ENCODE results near the gene CSNK2A3. TPM values are rescaled to one million over a fixed set of nuclear protein-coding genes. Genes with fewer than 3 reads are reported as not detected.

CSNK2A3 gene
- polyA plus RNA-seq, 1 donor (not counting 4 experiments of a cell fraction or from before 2014, with no cell fraction given) = 2.6 TPM

- H3K4me1 ChIP-seq (ENCODE audit: control insufficient read depth, extremely low read depth, insufficient read depth, low read length) = no peaks in the 10 kb centered on the region
- no peaks in the 10 kb centered on the region for H3K27me3 ChIP-seq (ENCODE audit: control insufficient read depth, extremely low read depth, insufficient read depth, low read length)
- no peak overlapping the region for H3K4me3 ChIP-seq (ENCODE audit: control insufficient read depth in 2 of 3, extremely low read depth in 1 of 3, insufficient read depth in 2 of 3, low read depth in 1 of 3, low read length in 3 of 3)
- H3K36me3 ChIP-seq (ENCODE audit: control insufficient read depth in 2 of 2, extremely low read depth in 1 of 2, insufficient read depth in 2 of 2, low read length in 2 of 2) = peaks cover 0 to 1% of the 10 kb centered on the region in 2 experiments
- H2AFZ ChIP-seq (ENCODE audit: control insufficient read depth, low read length) = no peak overlapping the region
- H3K9ac ChIP-seq (ENCODE audit: control insufficient read depth, extremely low read depth, insufficient read depth, low read length) = no peak overlapping the region
- H3K9me3 ChIP-seq (ENCODE audit: control insufficient read depth, low read depth, low read length) = no peaks in the 10 kb centered on the region
- TF ChIP-seq EZH2 (IDR thresholded peaks at IDR 0.05; ENCODE audit: low read length) (no peak), CTCF (optimal IDR thresholded peaks at IDR 0.05 in 1 of 3, IDR thresholded peaks at IDR 0.05 in 1 of 3, conservative IDR thresholded peaks at IDR 0.05 in 1 of 3; ENCODE audit: extremely low read depth in 1 of 3, insufficient read depth in 2 of 3, low read length in 3 of 3) (no peak)
- no peaks in the 10 kb centered on the region for H3K9me1 ChIP-seq (ENCODE audit: control insufficient read depth, extremely low read depth, insufficient read depth, low read length)
- H4K20me1 ChIP-seq (ENCODE audit: control insufficient read depth, extremely low read depth, insufficient read depth, low read length) = no peaks in the 10 kb centered on the region
- dilution Hi-C loops (cut with MboI; ENCODE audit: extremely low pct_ligation_motif_present, low sequenced_read_pairs) = no loop called here
- no peak for FAIRE-seq
- DNase-seq (ENCODE audit: low read depth, low spot score) = no peak
- H3K27ac ChIP-seq (ENCODE audit: control insufficient read depth, insufficient read depth, low read length) = no peak overlapping the region
- H3K79me2 ChIP-seq (ENCODE audit: control insufficient read depth, insufficient read depth, low read length) = no peaks in the 10 kb centered on the region
- no peak overlapping the region for H3K4me2 ChIP-seq (ENCODE audit: control insufficient read depth, extremely low read depth, insufficient read depth, low read depth, low read length)
Observed at GRCh38 chr11:11345099-11345498, 8.0 kb downstream of the CSNK2A3 start.

GRCh38 chr11:11344045-11344444, 9.0 kb downstream of the CSNK2A3 start:
- no peak overlapping the region for H3K4me3 ChIP-seq (ENCODE audit: control insufficient read depth in 2 of 3, extremely low read depth in 1 of 3, insufficient read depth in 2 of 3, low read depth in 1 of 3, low read length in 3 of 3)
- FAIRE-seq (no peak), DNase-seq (ENCODE audit: low read depth, low spot score) (no peak)
- H3K9me3 ChIP-seq (ENCODE audit: control insufficient read depth, low read depth, low read length) = no peaks in the 10 kb centered on the region
- no peak overlapping the region for H2AFZ ChIP-seq (ENCODE audit: control insufficient read depth, low read length)
- H3K4me1 ChIP-seq (ENCODE audit: control insufficient read depth, extremely low read depth, insufficient read depth, low read length) = no peaks in the 10 kb centered on the region
- no peak for TF ChIP-seq CTCF (optimal IDR thresholded peaks at IDR 0.05 in 1 of 3, IDR thresholded peaks at IDR 0.05 in 1 of 3, conservative IDR thresholded peaks at IDR 0.05 in 1 of 3; ENCODE audit: extremely low read depth in 1 of 3, insufficient read depth in 2 of 3, low read length in 3 of 3)
- TF ChIP-seq EZH2 (IDR thresholded peaks at IDR 0.05; ENCODE audit: low read length) = no peak
- H3K27me3 ChIP-seq (ENCODE audit: control insufficient read depth, extremely low read depth, insufficient read depth, low read length) = no peaks in the 10 kb centered on the region
- H4K20me1 ChIP-seq (ENCODE audit: control insufficient read depth, extremely low read depth, insufficient read depth, low read length) = no peaks in the 10 kb centered on the region
- no peak overlapping the region for H3K27ac ChIP-seq (ENCODE audit: control insufficient read depth, insufficient read depth, low read length)
- peaks cover 0 to 5% of the 10 kb centered on the region in 2 experiments for H3K36me3 ChIP-seq (ENCODE audit: control insufficient read depth in 2 of 2, extremely low read depth in 1 of 2, insufficient read depth in 2 of 2, low read length in 2 of 2)
- no peak overlapping the region for H3K4me2 ChIP-seq (ENCODE audit: control insufficient read depth, extremely low read depth, insufficient read depth, low read depth, low read length)
- dilution Hi-C loops (cut with MboI; ENCODE audit: extremely low pct_ligation_motif_present, low sequenced_read_pairs) = no loop called here
- no peak overlapping the region for H3K9ac ChIP-seq (ENCODE audit: control insufficient read depth, extremely low read depth, insufficient read depth, low read length)
- no peaks in the 10 kb centered on the region for H3K79me2 ChIP-seq (ENCODE audit: control insufficient read depth, insufficient read depth, low read length)
- H3K9me1 ChIP-seq (ENCODE audit: control insufficient read depth, extremely low read depth, insufficient read depth, low read length) = no peaks in the 10 kb centered on the region

All from keratinocyte (primary cell).